Fibroblast of lung (primary cell): ENCODE results near the gene TMEM201. TPM values are rescaled to one million over a fixed set of nuclear protein-coding genes. Genes with fewer than 3 reads are reported as not detected.

Source experiments
- DNase-seq, 2 donors: peaks; one replicate each; pipeline versions ENCODE4 v3.0.0 to v3.0.0-alpha.2; 2010; ENCODE audit warnings: low read depth in 2 of 2
- H2AFZ ChIP-seq: 2 replicates; pipeline ENCODE4 v1.5.1; 2012; ENCODE audit warnings: low read length, control low read depth, inconsistent platforms
- H3K27ac ChIP-seq: 2 replicates; pipeline ENCODE4 v1.5.1; 2011; ENCODE audit warnings: low read length, control low read depth; ENCODE audit not compliant: insufficient read depth
- H3K27me3 ChIP-seq: 2 replicates; pipeline ENCODE4 v1.5.1; 2011; ENCODE audit warnings: mild to moderate bottlenecking, low read length; ENCODE audit not compliant: control insufficient read depth, insufficient read depth
- H3K36me3 ChIP-seq: 2 replicates; pipeline ENCODE4 v1.5.1; 2011; ENCODE audit warnings: low read length; ENCODE audit not compliant: control insufficient read depth, insufficient read depth
- H3K4me1 ChIP-seq: 2 replicates; pipeline ENCODE4 v1.5.1; 2011; ENCODE audit warnings: low read length; ENCODE audit not compliant: control insufficient read depth, insufficient read depth; ENCODE audit errors: extremely low read depth
- H3K4me2 ChIP-seq: 2 replicates; pipeline ENCODE4 v1.5.1; 2011; ENCODE audit warnings: low read length, control low read depth; ENCODE audit not compliant: insufficient read depth; ENCODE audit errors: extremely low read depth
- H3K4me3 ChIP-seq, 4 experiments: fragments of 200-600 bp in 1 of 4; sonication (generic) in 1 of 4; replicated peaks in 1 of 4; 2 replicates each; pipeline ENCODE4 v1.5.1; 2011 to 2016; ENCODE audit warnings: low read length in 4 of 4, low read depth in 3 of 4, mild to moderate bottlenecking in 3 of 4, control low read depth in 2 of 4, inconsistent platforms in 1 of 4, mixed read lengths in 1 of 4; ENCODE audit not compliant: insufficient read depth in 1 of 4; ENCODE audit errors: control extremely low read depth in 1 of 4
- H3K79me2 ChIP-seq: 2 replicates; pipeline ENCODE4 v1.5.1; 2012; ENCODE audit warnings: mild to moderate bottlenecking, low read length, inconsistent platforms; ENCODE audit not compliant: control insufficient read depth, insufficient read depth
- H3K9ac ChIP-seq: 2 replicates; pipeline ENCODE4 v1.5.1; 2011; ENCODE audit warnings: mild to moderate bottlenecking, low read length, control low read depth; ENCODE audit not compliant: insufficient read depth
- H3K9me3 ChIP-seq: 2 replicates; pipeline ENCODE4 v1.5.1; 2012; ENCODE audit warnings: low read depth, low read length; ENCODE audit not compliant: control insufficient read depth, insufficient read depth
- H4K20me1 ChIP-seq: 2 replicates; pipeline ENCODE4 v1.5.1; 2011; ENCODE audit warnings: low read length; ENCODE audit not compliant: control insufficient read depth, insufficient read depth; ENCODE audit errors: extremely low read depth
- EZH2 ChIP-seq: IDR thresholded peaks from 2 replicates; pipeline ENCODE4 v1.5.1; 2012; ENCODE audit warnings: low read length, control low read depth, mild to moderate bottlenecking; ENCODE audit errors: missing control alignments
- polyA plus RNA-seq, 2 donors: library from polyadenylated mRNA; depleted of rRNA in 1 of 2; stranded (reverse) in 1 of 2; unstranded in 1 of 2; fragments of >200 nt; gene quantifications; 2 replicates each; pipeline ENCODE4 v1.2.1, GENCODE V29; 2011 to 2012; ENCODE audit warnings: missing spikeins in 1 of 2
- total RNA-seq: library from RNA; depleted of rRNA; stranded (reverse); fragments of >200 nt; gene quantifications from 2 replicates; pipeline ENCODE4 v1.2.1, GENCODE V29; 2014
- TF ChIP-seq, protein P1 (sequence below), 2 donors: IDR thresholded peaks in 1 of 2; conservative IDR thresholded peaks in 1 of 2; 1 replicate in 1 of 2; 2 replicates in 1 of 2; pipeline ENCODE4 v1.5.1; 2011 to 2012; ENCODE audit warnings: low read length in 2 of 2, control low read depth in 1 of 2, inconsistent platforms in 1 of 2, low read depth in 1 of 2, mild to moderate bottlenecking in 1 of 2

The TMEM201 gene
- total and polyA plus RNA-seq, 2 donors (not counting 1 experiment from before 2014, with no cell fraction given), result 1.7 to 2.8 TPM

DNA sequence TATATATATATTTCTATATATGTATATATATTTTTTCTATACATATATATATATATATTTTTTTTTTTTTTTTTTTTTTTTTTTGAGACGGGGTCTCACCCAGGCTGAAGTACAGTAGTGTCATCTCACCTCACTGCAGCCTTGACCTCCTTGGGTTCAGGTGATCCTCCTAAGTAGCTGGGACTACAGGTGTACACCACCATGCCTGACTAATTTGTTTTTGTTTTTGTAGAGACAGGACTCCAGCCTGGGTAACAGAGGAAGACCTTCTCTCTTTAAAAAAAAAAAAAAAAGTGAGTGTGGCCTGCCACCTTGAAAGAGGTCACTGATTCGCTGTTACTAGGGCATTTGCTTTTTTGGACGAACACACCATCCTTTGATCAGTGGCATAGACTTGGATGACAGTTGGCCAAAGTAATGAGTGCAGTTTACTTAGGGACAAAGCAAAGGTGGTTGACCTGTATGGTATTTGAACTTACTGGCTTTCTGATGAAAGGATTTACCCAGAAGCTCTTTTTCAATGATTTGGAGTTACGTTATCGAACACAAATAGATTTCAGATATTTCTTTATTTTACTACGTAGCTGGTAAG lies 38.7 kb upstream of the TMEM201 start:
- H4K20me1 ChIP-seq, result no peaks in the 10 kb centered on the region
- TF ChIP-seq, protein P1, sequence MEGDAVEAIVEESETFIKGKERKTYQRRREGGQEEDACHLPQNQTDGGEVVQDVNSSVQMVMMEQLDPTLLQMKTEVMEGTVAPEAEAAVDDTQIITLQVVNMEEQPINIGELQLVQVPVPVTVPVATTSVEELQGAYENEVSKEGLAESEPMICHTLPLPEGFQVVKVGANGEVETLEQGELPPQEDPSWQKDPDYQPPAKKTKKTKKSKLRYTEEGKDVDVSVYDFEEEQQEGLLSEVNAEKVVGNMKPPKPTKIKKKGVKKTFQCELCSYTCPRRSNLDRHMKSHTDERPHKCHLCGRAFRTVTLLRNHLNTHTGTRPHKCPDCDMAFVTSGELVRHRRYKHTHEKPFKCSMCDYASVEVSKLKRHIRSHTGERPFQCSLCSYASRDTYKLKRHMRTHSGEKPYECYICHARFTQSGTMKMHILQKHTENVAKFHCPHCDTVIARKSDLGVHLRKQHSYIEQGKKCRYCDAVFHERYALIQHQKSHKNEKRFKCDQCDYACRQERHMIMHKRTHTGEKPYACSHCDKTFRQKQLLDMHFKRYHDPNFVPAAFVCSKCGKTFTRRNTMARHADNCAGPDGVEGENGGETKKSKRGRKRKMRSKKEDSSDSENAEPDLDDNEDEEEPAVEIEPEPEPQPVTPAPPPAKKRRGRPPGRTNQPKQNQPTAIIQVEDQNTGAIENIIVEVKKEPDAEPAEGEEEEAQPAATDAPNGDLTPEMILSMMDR (conservative IDR thresholded peaks at IDR 0.05 in 1 of 2, IDR thresholded peaks at IDR 0.05 in 1 of 2; ENCODE audit: low read depth in 1 of 2, low read length in 2 of 2), result no peak
- no peak for TF ChIP-seq EZH2
- no peak for DNase-seq
- no peaks in the 10 kb centered on the region for H3K36me3 ChIP-seq
- no peak overlapping the region for H3K9ac ChIP-seq
- no peaks in the 10 kb centered on the region for H3K9me3 ChIP-seq
- no peak overlapping the region for H3K4me2 ChIP-seq
- peaks cover 11% of the 10 kb centered on the region for H3K79me2 ChIP-seq
- no peak overlapping the region for H2AFZ ChIP-seq
- no peak overlapping the region for H3K4me3 ChIP-seq
- no peak overlapping the region for H3K27ac ChIP-seq
- no peaks in the 10 kb centered on the region for H3K4me1 ChIP-seq
- no peaks in the 10 kb centered on the region for H3K27me3 ChIP-seq

DNA sequence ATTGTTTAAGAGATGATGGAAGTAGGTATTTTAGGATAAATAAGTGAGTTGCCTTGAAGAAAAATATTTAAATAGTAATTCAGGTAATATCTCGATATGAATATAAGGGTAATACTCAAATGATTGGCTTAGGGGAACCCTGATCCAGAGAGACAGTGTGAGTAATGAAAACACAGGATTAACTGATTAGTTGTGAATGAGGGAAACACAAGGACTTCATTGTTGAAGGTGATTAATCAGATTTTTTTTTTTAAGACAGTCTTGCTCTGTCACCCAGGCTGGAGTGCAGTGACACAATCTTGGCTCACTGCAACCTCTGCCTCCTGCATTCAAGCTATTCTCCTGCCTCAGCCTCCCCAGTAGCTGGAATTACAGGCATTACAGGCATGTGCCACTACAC lies 36.7 kb upstream of the TMEM201 start:
- H3K36me3 ChIP-seq, result no peaks in the 10 kb centered on the region
- H3K27me3 ChIP-seq, result no peaks in the 10 kb centered on the region
- H3K4me1 ChIP-seq, result peaks cover 2% of the 10 kb centered on the region
- H4K20me1 ChIP-seq, result no peaks in the 10 kb centered on the region
- no peak overlapping the region for H3K27ac ChIP-seq
- H2AFZ ChIP-seq, result no peak overlapping the region
- no peak overlapping the region for H3K4me3 ChIP-seq
- no peak overlapping the region for H3K9ac ChIP-seq
- no peaks in the 10 kb centered on the region for H3K9me3 ChIP-seq
- TF ChIP-seq EZH2, result no peak
- TF ChIP-seq, protein P1 (conservative IDR thresholded peaks at IDR 0.05 in 1 of 2, IDR thresholded peaks at IDR 0.05 in 1 of 2; ENCODE audit: low read depth in 1 of 2, low read length in 2 of 2), result no peak
- no peak for DNase-seq
- H3K79me2 ChIP-seq, result peaks cover 8% of the 10 kb centered on the region
- H3K4me2 ChIP-seq, result no peak overlapping the region

DNA sequence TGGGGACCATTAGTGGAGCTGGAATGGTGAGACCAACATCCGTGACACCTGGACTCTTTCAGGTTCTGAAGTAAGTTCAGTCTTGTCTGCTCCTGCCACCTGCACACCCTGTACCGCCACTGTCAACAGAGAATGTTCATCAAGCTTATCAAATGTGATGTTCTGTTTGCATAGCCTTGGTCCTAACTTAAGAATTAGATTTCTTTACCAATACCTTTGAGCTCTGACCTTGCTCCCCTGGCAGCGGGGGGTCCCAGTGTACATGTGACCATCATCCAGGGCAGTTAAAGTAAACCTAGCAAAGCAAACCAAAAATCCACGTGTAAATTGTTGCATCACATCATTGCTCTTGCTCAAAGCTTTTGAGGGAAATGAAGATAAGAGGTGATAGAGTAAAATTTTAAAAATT lies 35.0 kb upstream of the TMEM201 start:
- no peaks in the 10 kb centered on the region for H3K9me3 ChIP-seq
- no peak overlapping the region for H2AFZ ChIP-seq
- H3K36me3 ChIP-seq, result no peaks in the 10 kb centered on the region
- H3K27ac ChIP-seq, result no peak overlapping the region
- H3K4me2 ChIP-seq, result no peak overlapping the region
- no peak for DNase-seq
- H4K20me1 ChIP-seq, result no peaks in the 10 kb centered on the region
- no peak overlapping the region for H3K9ac ChIP-seq
- peaks cover 2% of the 10 kb centered on the region for H3K4me1 ChIP-seq
- H3K27me3 ChIP-seq, result no peaks in the 10 kb centered on the region
- H3K4me3 ChIP-seq, result no peak overlapping the region
- H3K79me2 ChIP-seq, result peaks cover 7% of the 10 kb centered on the region
- TF ChIP-seq EZH2, result no peak
- TF ChIP-seq, protein P1 (conservative IDR thresholded peaks at IDR 0.05 in 1 of 2, IDR thresholded peaks at IDR 0.05 in 1 of 2; ENCODE audit: low read depth in 1 of 2, low read length in 2 of 2), result no peak
